ENCODE results near the gene CISD1. TPM values are rescaled to one million over a fixed set of nuclear protein-coding genes. Genes with fewer than 3 reads are reported as not detected.

Gene CISD1
- total and polyA plus RNA-seq, 9 of the 15 experiments (the other 6 are each of a cell fraction or from before 2014, with no cell fraction given), result 35.8 to 342 (median 118) TPM

DNA sequence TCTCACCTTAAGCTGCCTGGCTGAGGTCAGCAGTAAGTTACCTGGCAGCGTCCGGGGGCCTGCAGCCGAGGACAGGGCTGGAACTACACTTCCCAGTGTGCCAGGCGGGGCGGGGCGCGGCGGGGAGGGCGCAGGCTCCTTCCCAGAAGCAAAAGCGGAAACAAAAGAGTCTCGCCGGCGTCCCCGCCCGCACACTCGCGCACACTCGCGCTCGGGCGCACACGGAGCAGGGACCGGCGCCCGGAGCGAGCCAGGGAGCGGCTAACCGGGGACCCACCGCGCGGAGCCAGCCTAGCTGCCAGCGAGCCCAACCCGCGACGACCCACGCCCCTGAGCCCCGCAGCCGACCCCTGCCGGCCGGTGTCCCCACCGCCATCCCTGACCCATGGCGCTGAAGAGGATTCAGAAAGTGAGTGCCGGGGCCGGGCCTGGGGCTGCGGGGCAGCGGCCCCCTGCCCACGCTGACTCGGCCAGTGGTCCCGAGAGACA, 65.9 kb downstream of the CISD1 start, which contains the start of gene UBE2D1 (continued):
- TF ChIP-seq UBTF (IDR thresholded peaks at IDR 0.05; ENCODE audit: borderline replicate concordance in 1 of 2, low read depth in 2 of 2, low read length in 2 of 2), result peak in 1 of 2 experiments; percentile 64; a peak in 1 of 4 replicates
- TF ChIP-seq, protein P1, sequence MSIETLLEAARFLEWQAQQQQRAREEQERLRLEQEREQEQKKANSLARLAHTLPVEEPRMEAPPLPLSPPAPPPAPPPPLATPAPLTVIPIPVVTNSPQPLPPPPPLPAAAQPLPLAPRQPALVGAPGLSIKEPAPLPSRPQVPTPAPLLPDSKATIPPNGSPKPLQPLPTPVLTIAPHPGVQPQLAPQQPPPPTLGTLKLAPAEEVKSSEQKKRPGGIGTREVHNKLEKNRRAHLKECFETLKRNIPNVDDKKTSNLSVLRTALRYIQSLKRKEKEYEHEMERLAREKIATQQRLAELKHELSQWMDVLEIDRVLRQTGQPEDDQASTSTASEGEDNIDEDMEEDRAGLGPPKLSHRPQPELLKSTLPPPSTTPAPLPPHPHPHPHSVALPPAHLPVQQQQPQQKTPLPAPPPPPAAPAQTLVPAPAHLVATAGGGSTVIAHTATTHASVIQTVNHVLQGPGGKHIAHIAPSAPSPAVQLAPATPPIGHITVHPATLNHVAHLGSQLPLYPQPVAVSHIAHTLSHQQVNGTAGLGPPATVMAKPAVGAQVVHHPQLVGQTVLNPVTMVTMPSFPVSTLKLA (conservative IDR thresholded peaks at IDR 0.05), result peak; percentile 52 to 77; a peak in 3 of 4 replicates
- TF ChIP-seq NFIC (IDR thresholded peaks at IDR 0.05), result 0 out of 2 replicates have a peak, but pooled peaks have one; percentile 20
- peak; percentile 66 for TF ChIP-seq CREM (IDR thresholded peaks at IDR 0.05; ENCODE audit: low read depth)
- peak; percentile 85 to 99 for TF ChIP-seq NONO (IDR thresholded peaks at IDR 0.05; ENCODE audit: low read depth in 2 of 2, low read length in 1 of 2)
- no peak for TF ChIP-seq ZNF175 (CRISPR knock-in tag; IDR thresholded peaks at IDR 0.05; ENCODE audit: low read depth)
- no peak for TF ChIP-seq NCOA4 (IDR thresholded peaks at IDR 0.05; ENCODE audit: partially characterized antibody)
- TF ChIP-seq ELF2 (CRISPR knock-in tag; IDR thresholded peaks at IDR 0.05), result peak; percentile 51; the same call in 1 of the 2 replicates
- no peak for TF ChIP-seq SMARCA5 (IDR thresholded peaks at IDR 0.05)
- no peak for TF ChIP-seq ZNF609 (CRISPR knock-in tag; IDR thresholded peaks at IDR 0.05; ENCODE audit: borderline replicate concordance)
- peak; percentile 40; the same call in 1 of the 2 replicates for TF ChIP-seq CREB1 (IDR thresholded peaks at IDR 0.05)
- no peak for TF ChIP-seq CREB1 (CRISPR knock-in tag; IDR thresholded peaks at IDR 0.05)
- TF ChIP-seq HMGN3 (IDR thresholded peaks at IDR 0.05; ENCODE audit: borderline replicate concordance, extremely low read depth, insufficient read length, low read depth, low read length), result peak; percentile 69
- peak; percentile 69; the same call in 1 of the 2 replicates for TF ChIP-seq CREB3L1 (IDR thresholded peaks at IDR 0.05; ENCODE audit: borderline replicate concordance, low read depth)
- no peak for TF ChIP-seq MAFK (IDR thresholded peaks at IDR 0.05; ENCODE audit: low read length)
- peak; percentile 61; the same call in 1 of the 2 replicates for TF ChIP-seq SMAD4 (CRISPR knock-in tag; conservative IDR thresholded peaks at IDR 0.05)
